ENCODE results near the gene RFX1. TPM values are rescaled to one million over a fixed set of nuclear protein-coding genes. Genes with fewer than 3 reads are reported as not detected.

Gene RFX1
- total and polyA plus RNA-seq, 9 of the 15 experiments (the other 6 are each of a cell fraction or from before 2014, with no cell fraction given), result 0.14 to 19.3 (median 1.2) TPM

DNA sequence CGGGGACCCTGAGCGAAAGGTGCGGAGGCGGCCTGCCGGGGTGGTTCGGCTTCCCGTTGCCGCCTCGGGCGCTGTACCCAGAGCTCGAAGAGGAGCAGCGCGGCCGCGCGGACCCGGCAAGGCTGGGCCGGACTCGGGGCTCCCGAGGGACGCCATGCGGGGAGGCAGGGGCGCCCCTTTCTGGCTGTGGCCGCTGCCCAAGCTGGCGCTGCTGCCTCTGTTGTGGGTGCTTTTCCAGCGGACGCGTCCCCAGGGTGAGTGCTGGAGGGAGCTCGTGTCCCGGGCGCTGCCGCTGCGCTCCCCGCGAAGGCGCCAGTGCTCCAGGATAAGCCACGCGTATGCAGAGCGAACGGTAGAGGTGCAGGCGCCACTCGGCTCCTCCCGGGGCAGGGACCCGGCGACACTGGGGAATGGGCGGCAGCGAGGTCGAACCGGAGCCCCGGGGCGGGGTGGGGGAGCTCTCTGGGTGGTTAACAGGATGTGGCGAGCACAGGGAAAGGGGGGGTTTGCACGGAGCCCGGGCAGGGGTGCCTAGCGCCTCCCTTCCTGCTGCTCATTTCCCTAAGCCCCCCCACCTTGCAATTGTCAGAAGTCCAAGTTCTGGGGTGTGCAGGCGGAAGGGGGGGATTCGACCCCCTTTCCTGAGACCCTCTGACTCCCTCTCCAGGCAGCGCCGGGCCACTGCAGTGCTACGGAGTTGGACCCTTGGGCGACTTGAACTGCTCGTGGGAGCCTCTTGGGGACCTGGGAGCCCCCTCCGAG lies 25.8 kb upstream of the RFX1 start, which contains the start of gene IL27RA (continued):
- TF ChIP-seq PREB (CRISPR knock-in tag; IDR thresholded peaks at IDR 0.05) (no peak), BRD9 (IDR thresholded peaks at IDR 0.05; ENCODE audit: low read depth, partially characterized antibody) (peak; percentile 84), ZNF324 (CRISPR knock-in tag; IDR thresholded peaks at IDR 0.05) (no peak), SPI1 (IDR thresholded peaks at IDR 0.05; ENCODE audit: borderline replicate concordance, low read depth, low read length) (no peak), MXI1 (IDR thresholded peaks at IDR 0.05; ENCODE audit: low read depth, low read length) (no peak), ESRRA (IDR thresholded peaks at IDR 0.05; ENCODE audit: borderline replicate concordance, low read depth) (no peak), KLF16 (IDR thresholded peaks at IDR 0.05) (no peak), ZFP91 (CRISPR knock-in tag; IDR thresholded peaks at IDR 0.05) (no peak), CHD2 (IDR thresholded peaks at IDR 0.05; ENCODE audit: low read depth, low read length) (no peak), POLR2B (IDR thresholded peaks at IDR 0.05; ENCODE audit: low read depth, partially characterized antibody) (peak; percentile 42), XRCC3 (IDR thresholded peaks at IDR 0.05) (no peak), POLR2AphosphoS5 (IDR thresholded peaks at IDR 0.05; ENCODE audit: control insufficient read depth, insufficient read depth, low read depth, low read length) (no peak; the same call in 1 of the 2 replicates), IRF1 (CRISPR knock-in tag; IDR thresholded peaks at IDR 0.05; ENCODE audit: borderline replicate concordance) (no peak), KLF1 (tag; IDR thresholded peaks at IDR 0.05) (no peak), HNRNPH1 (optimal IDR thresholded peaks at IDR 0.05; ENCODE audit: low read depth, low read length) (no peak), ZNF551 (CRISPR knock-in tag; IDR thresholded peaks at IDR 0.05) (no peak), ARNT (IDR thresholded peaks at IDR 0.05) (no peak), HMGN3 (IDR thresholded peaks at IDR 0.05; ENCODE audit: borderline replicate concordance, extremely low read depth, insufficient read length, low read depth, low read length) (peak; percentile 21), PTTG1 (tag; IDR thresholded peaks at IDR 0.05; ENCODE audit: low read depth) (no peak), TOE1 (IDR thresholded peaks at IDR 0.05; ENCODE audit: borderline replicate concordance) (peak; percentile 12; the same call in 1 of the 2 replicates), TOE1 (CRISPR knock-in tag; IDR thresholded peaks at IDR 0.05; ENCODE audit: borderline replicate concordance, low read depth) (no peak), ZSCAN29 (IDR thresholded peaks at IDR 0.05) (no peak), CHD4 (IDR thresholded peaks at IDR 0.05; ENCODE audit: insufficient read depth, insufficient replicate concordance, low read depth, low read length, poor library complexity, severe bottlenecking) (no peak), ZNF717 (CRISPR knock-in tag; IDR thresholded peaks at IDR 0.05) (no peak)
- TF ChIP-seq, protein P1, sequence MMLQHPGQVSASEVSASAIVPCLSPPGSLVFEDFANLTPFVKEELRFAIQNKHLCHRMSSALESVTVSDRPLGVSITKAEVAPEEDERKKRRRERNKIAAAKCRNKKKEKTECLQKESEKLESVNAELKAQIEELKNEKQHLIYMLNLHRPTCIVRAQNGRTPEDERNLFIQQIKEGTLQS (IDR thresholded peaks at IDR 0.05), result no peak
- TF ChIP-seq, protein P1 (CRISPR knock-in tag; conservative IDR thresholded peaks at IDR 0.05), result no peak
